CD14-positive monocyte (primary cell): ENCODE results near the gene CFAP221. TPM values are rescaled to one million over a fixed set of nuclear protein-coding genes. Genes with fewer than 3 reads are reported as not detected.
"Not testable (repeated sequence)": the region's sequence is repeated elsewhere in the genome, so short reads cannot be mapped to it uniquely, and the experiment has no call there.

Experiments
- DNase-seq, 3 donors: peaks; one replicate each; pipeline ENCODE4 v3.0.0-alpha.2; 2011 to 2022
- H2AFZ ChIP-seq: 2 replicates; pipeline ENCODE4 v1.6.0; 2012; ENCODE audit warnings: mild to moderate bottlenecking, low read depth, low read length, inconsistent platforms; ENCODE audit not compliant: insufficient read depth, poor library complexity, severe bottlenecking
- H3K27ac ChIP-seq, 2 donors: 1 replicate in 1 of 2; 2 replicates in 1 of 2; pipeline ENCODE4 v1.5.1; 2012 to 2013; ENCODE audit warnings: low read length in 2 of 2, control low read depth in 1 of 2, inconsistent platforms in 1 of 2, low read depth in 1 of 2, mild to moderate bottlenecking in 1 of 2
- H3K27me3 ChIP-seq, 2 donors: one replicate each; pipeline versions ENCODE4 v1.6.0 to v1.6.1; 2011 to 2013; ENCODE audit warnings: low read length in 2 of 2; ENCODE audit not compliant: control insufficient read depth in 2 of 2, insufficient read depth in 2 of 2
- H3K36me3 ChIP-seq, 2 donors: replicated peaks in 1 of 2; 1 replicate in 1 of 2; 2 replicates in 1 of 2; pipeline versions ENCODE4 v1.5.1 to v1.6.1; 2012 to 2013; ENCODE audit warnings: low read length in 2 of 2, control low read depth in 1 of 2, inconsistent platforms in 1 of 2, mild to moderate bottlenecking in 1 of 2; ENCODE audit not compliant: insufficient read depth in 2 of 2, control insufficient read depth in 1 of 2
- H3K4me1 ChIP-seq, 2 donors: 1 replicate in 1 of 2; 2 replicates in 1 of 2; pipeline versions ENCODE4 v1.5.1 to v1.6.1; 2012 to 2013; ENCODE audit warnings: low read length in 2 of 2, control low read depth in 1 of 2, inconsistent platforms in 1 of 2, mild to moderate bottlenecking in 1 of 2, moderate library complexity in 1 of 2; ENCODE audit not compliant: insufficient read depth in 2 of 2, control insufficient read depth in 1 of 2
- H3K4me2 ChIP-seq: replicated peaks from 2 replicates; pipeline ENCODE3; 2012; ENCODE audit warnings: low read length, moderate library complexity, mild to moderate bottlenecking; ENCODE audit not compliant: poor library complexity, severe bottlenecking; ENCODE audit errors: extremely low read depth
- H3K4me3 ChIP-seq, 3 experiments: fragments of 200-600 bp in 1 of 3; sonication (generic) in 1 of 3; replicated peaks in 1 of 3; 1 replicate in 2 of 3; 2 replicates in 1 of 3; pipeline ENCODE4 v1.5.1; 2011 to 2013; ENCODE audit warnings: low read length in 3 of 3, mild to moderate bottlenecking in 3 of 3, control low read depth in 2 of 3, low read depth in 2 of 3, inconsistent platforms in 1 of 3, moderate library complexity in 1 of 3
- H3K79me2 ChIP-seq: 2 replicates; pipeline ENCODE4 v1.6.0; 2012; ENCODE audit warnings: mild to moderate bottlenecking, control low read depth, inconsistent platforms, low read length, moderate library complexity; ENCODE audit not compliant: insufficient read depth
- H3K9ac ChIP-seq: 2 replicates; pipeline ENCODE4 v1.6.0; 2017; ENCODE audit warnings: low read length, mild to moderate bottlenecking; ENCODE audit not compliant: insufficient read depth, poor library complexity, severe bottlenecking
- H3K9me3 ChIP-seq, 2 donors: replicated peaks in 1 of 2; 1 replicate in 1 of 2; 2 replicates in 1 of 2; pipeline versions ENCODE4 v1.5.1 to v1.6.1; 2012 to 2013; ENCODE audit warnings: low read length in 2 of 2, control low read depth in 1 of 2; ENCODE audit not compliant: control insufficient read depth in 1 of 2, insufficient read depth in 1 of 2
- H4K20me1 ChIP-seq: 2 replicates; pipeline ENCODE4 v1.6.0; 2012; ENCODE audit warnings: mild to moderate bottlenecking, low read length, control low read depth, moderate library complexity; ENCODE audit not compliant: insufficient read depth
- H3K27ac Mint-ChIP-seq, 7 donors: one replicate each; pipeline ENCODE4 v1.8.0; 2020; ENCODE audit warnings: mild to moderate bottlenecking in 7 of 7, mixed read lengths in 7 of 7, moderate library complexity in 6 of 7, inconsistent platforms in 2 of 7
- H3K27me3 Mint-ChIP-seq, 3 donors: one replicate each; pipeline ENCODE4 v1.8.0; 2021 to 2022; ENCODE audit warnings: low read depth in 3 of 3, mild to moderate bottlenecking in 3 of 3, mixed read lengths in 3 of 3, moderate library complexity in 3 of 3, inconsistent platforms in 1 of 3
- H3K36me3 Mint-ChIP-seq, 2 donors: one replicate each; pipeline ENCODE4 v1.8.0; 2020; ENCODE audit warnings: mixed read lengths in 2 of 2, inconsistent platforms in 1 of 2, mild to moderate bottlenecking in 1 of 2
- H3K4me1 Mint-ChIP-seq: one replicate; pipeline ENCODE4 v1.8.0; 2020; ENCODE audit warnings: mild to moderate bottlenecking, mixed read lengths
- H3K4me3 Mint-ChIP-seq, 2 donors: one replicate each; pipeline ENCODE4 v1.8.0; 2020; ENCODE audit warnings: mild to moderate bottlenecking in 2 of 2, mixed read lengths in 2 of 2, moderate library complexity in 1 of 2
- H3K9me3 Mint-ChIP-seq, 7 donors: one replicate each; pipeline ENCODE4 v1.8.0; 2020 to 2022; ENCODE audit warnings: mixed read lengths in 7 of 7, mild to moderate bottlenecking in 6 of 7, moderate library complexity in 6 of 7, inconsistent platforms in 2 of 7
- CTCF ChIP-seq: fragments of 200-600 bp; IDR thresholded peaks from one replicate; pipeline ENCODE4 v1.8.0; 2022; ENCODE audit warnings: antibody characterized with exemption, mild to moderate bottlenecking
- whole genome bisulfite sequencing: methylation state at CpG from one replicate; pipeline ENCODE4 v1.1.5; 2013; ENCODE audit warnings: missing lambda C conversion rate; ENCODE audit not compliant: insufficient coverage; 5-methylcytosine and 5-hydroxymethylcytosine counted together
- intact Hi-C, 2 donors: fragments of 100-400 bp; cut with micrococcal nuclease; formaldehyde crosslinking; loops; one replicate each; pipeline versions ENCODE4 v1.15.0 to v1.15.1; 2023
- polyA plus RNA-seq, 3 donors: library from polyadenylated mRNA; depleted of rRNA in 1 of 3; unstranded in 2 of 3; stranded (reverse) in 1 of 3; fragments of 300-500 nt in 2 of 3; fragments of >200 nt in 1 of 3; fragmentation: Illumina TruSeq in 2 of 3; gene quantifications; 1 replicate in 2 of 3; 2 replicates in 1 of 3; pipeline ENCODE4 v1.2.3, GENCODE V29; 2012 to 2021

CFAP221 gene
- polyA plus RNA-seq, 3 donors = not detected

GRCh38 chr2:119609337-119609736, 65.1 kb downstream of the CFAP221 start:
- Mint-ChIP-seq H3K9me3 (peaks cover 11 to 24% (median 15%) of the 10 kb centered on the region in 7 donors), H3K36me3 (no peaks in the 10 kb centered on the region), H3K4me3 (no peak overlapping the region), H3K27ac (no peak overlapping the region), H3K27me3 (peaks cover 4 to 5% (median 4%) of the 10 kb centered on the region in 3 donors), H3K4me1 (no peaks in the 10 kb centered on the region)
- Histone ChIP-seq H3K4me3 (no peak overlapping the region), H3K9ac (no peak overlapping the region), H3K27ac (no peak overlapping the region), H3K9me3 (peaks cover 9 to 15% of the 10 kb centered on the region in 2 donors), H3K27me3 (peaks cover 0 to 4% of the 10 kb centered on the region in 2 donors), H4K20me1 (no peaks in the 10 kb centered on the region), H3K79me2 (no peaks in the 10 kb centered on the region), H3K36me3 (no peaks in the 10 kb centered on the region), H3K4me1 (no peaks in the 10 kb centered on the region), H2AFZ (no peak overlapping the region), H3K4me2 (no peak overlapping the region)
- intact Hi-C loops = no loop called here
- no peak for TF ChIP-seq CTCF
- DNase-seq = no peak
- no CpG with 5 or more reads among the region's 2 CpGs for WGBS

- H3K4me3 ChIP-seq, H3K4me3 Mint-ChIP-seq, H2AFZ ChIP-seq, H3K79me2 ChIP-seq, H3K4me2 ChIP-seq, H4K20me1 ChIP-seq, H3K27me3 Mint-ChIP-seq, H3K4me1 ChIP-seq, H3K36me3 ChIP-seq, H3K36me3 Mint-ChIP-seq, H3K9ac ChIP-seq, H3K4me1 Mint-ChIP-seq, intact Hi-C loops, H3K27ac ChIP-seq, DNase-seq, H3K27me3 ChIP-seq, H3K27ac Mint-ChIP-seq: not testable (repeated sequence)
- peaks cover 14 to 27% of the 10 kb centered on the region in 2 donors for H3K9me3 ChIP-seq
- peaks cover 16 to 33% (median 23%) of the 10 kb centered on the region in 7 donors for H3K9me3 Mint-ChIP-seq
These were observed 69.9 kb downstream of the CFAP221 start for GRCh38 chr2:119614140-119614539.
